ENCODE results near the gene DNAJC5G.
"Not testable (repeated sequence)": the region's sequence is repeated elsewhere in the genome, so short reads cannot be mapped to it uniquely, and the experiment has no call there.

DNAJC5G gene

DNA sequence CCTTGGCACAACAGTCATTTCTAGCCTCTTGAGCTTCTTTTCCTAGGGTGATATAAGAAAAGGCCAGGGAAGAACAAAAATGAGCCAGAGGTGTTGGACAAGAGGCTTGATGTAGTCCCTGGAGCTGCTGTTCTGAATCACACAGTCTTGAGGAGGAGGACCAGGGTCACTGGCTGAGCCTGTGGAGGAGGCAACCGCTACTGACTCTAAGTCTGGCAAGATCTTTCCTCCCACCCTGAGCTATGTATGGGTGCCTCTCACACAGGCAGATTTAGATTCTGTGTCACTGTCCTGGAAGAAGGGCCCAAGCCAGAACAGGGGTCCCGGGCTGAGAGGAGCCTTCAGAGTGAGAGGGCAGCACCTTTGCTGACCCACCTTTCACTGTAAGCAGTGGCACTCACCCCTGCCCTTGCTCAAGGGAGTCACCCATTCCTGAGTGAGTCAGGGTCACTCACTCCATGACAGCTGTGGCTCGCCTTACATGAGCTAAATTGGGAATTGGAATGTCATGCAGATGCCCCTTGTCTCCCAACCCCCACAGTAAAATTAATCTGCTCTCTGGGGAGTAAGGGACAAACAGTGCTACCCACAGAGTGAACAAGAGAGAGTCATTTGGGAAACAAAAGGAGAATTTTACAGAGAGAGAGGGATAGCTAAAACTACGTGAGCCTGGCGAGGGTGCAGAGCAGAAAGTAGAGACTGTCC lies 6.8 kb downstream of the DNAJC5G start, which contains the start of gene TRIM54:
TRIM54 (plus strand) TSS at position 575 of the 705 bp plus-strand sequence. CDS start 303 bp downstream, outside the sequence.
- DNase-seq = no peak

DNA sequence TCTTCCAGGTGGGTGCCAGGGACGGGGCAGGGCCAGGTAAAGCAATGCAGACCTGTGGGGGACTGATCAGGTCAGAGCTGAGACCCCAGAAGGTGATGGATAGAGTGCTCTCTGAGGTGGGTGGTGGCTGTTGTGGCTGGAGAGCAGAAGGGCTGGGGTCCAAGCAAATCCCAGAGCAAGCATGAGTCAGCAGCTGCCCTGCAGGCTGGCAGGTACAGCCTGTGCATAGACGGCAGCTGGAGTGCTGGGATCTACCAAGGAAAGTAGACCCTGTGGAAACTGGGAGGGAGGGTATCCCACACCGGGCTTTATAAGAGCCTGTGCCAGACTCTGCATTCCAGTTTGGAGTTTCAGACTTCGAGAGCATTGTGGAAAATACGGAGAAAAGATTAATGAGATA lies 7.7 kb downstream of the DNAJC5G start:
- DNase-seq = no peak

DNA sequence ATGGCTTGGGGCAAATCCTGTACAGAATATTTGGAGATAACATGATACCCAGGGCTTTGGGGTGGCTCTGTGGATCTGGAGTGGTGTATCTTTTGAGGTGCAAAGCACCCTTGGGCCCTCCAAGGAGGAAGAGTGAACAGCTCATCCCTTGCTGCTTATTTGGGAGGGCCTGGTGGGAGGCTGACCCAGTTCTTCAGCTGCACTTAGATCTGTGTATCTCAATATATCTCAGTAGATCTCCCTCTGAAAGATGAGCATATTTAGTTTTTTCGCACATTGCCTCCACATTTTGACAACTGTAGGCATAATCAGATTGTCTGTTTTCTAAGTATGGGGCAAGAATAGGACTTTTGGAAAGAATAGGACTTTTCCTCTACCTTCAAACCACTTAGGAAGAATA lies 9.8 kb downstream of the DNAJC5G start:
- DNase-seq = no peak

GRCh38 chr2:27285481-27285880 lies 10.2 kb downstream of the DNAJC5G start:
- no peak for DNase-seq

DNA sequence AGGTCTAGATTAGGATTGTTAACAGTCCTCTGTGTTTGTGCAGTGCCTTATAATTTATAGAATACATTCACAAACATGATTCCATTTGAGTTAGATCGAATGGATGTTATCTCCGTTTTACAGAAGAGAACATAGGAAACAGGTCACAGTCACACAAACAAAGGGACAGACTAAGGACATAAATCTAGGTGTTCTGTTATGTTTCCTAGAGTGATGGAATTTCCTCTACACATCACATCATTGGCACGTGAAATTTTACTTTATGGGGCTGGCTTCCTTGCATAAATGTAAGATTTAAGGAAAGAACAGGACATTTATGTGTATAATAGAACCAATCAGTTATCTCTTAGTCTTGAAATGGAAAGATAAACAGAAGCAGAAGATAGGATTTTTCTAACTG lies 13.4 kb downstream of the DNAJC5G start:
- DNase-seq = no peak

- DNase-seq = no peak
Measured at GRCh38 chr2:27290549-27290948, 15.3 kb downstream of the DNAJC5G start.

GRCh38 chr2:27291865-27292264 lies 16.6 kb downstream of the DNAJC5G start:
- DNase-seq = no peak

DNA sequence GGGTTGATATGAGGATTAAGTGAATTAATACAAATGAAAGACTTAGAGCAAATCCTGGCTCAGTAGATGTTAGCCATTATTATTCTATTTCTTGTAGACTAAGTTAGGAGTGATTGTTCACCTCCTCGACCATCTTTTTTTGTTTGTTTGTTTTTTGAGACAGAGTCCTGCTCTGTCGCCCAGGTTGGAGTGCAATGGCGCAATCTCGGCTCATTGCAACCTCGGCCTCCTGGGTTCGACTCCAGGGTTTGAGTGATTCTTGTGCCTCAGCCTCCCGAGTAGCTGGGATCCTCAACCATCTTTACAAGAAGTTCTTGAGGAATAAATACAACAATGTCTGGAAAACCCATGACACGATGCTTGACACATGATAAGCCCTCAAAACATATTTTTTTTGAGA lies 19.7 kb downstream of the DNAJC5G start:
- DNase-seq = no peak

GRCh38 chr2:27296481-27296880 lies 21.2 kb downstream of the DNAJC5G start:
- no peak for DNase-seq

DNA sequence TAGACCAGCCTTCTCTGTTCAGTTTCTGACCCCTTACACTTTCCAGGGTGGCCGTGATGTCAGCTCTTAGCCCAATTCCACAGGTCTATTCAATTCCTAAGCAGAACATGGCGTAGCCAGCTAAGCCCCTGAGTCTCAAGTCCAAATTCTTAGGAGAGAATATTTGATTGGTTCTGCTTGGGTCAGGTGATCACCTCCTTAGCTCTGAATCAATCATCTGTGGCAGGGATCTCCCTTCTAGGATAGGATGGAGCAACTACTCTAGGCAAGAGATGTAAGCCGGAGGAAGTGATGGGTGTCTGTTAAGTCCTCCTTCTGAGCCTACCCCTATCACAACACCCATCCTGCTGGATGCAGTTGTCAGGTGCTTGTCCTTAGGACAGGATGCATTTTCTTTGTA lies 22.0 kb downstream of the DNAJC5G start:
- no peak for DNase-seq

DNA sequence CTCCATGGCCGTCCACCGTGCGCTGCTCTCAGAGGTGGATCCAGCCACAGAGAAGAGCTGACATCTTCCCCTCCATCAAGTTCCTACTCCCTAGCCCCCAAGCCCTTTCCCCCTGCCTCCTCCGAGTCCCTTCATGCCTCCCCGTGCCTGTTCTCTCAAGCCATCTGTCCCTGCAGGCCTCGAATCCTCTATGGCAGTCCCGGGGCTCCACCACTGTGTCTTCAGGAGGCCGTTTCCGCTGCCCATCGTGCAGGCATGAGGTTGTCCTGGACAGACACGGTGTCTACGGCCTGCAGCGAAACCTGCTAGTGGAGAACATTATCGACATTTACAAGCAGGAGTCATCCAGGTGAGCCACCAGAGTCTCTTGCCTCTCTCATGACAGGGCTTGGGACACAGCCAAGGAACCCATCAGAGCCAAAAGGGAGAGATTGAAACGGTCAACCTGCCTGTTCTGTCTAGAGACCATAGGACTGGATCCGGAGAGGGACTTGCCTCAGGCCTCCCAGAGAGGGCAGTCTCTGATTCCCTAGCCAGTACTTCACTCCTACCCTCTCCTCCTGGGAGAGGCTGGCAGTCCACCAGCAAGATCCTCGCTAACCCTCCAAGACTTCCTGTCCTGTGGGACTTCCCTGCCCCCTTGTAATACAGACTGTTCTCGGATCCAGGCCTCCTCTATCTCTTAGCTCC lies 23.3 kb downstream of the DNAJC5G start:
- no peak for DNase-seq

- DNase-seq = not testable (repeated sequence)
Measured at GRCh38 chr2:27300606-27301005, 25.4 kb downstream of the DNAJC5G start.

GRCh38 chr2:27303093-27304025 lies 28.1 kb downstream of the DNAJC5G start:
- DNase-seq = peak; percentile 29

DNA sequence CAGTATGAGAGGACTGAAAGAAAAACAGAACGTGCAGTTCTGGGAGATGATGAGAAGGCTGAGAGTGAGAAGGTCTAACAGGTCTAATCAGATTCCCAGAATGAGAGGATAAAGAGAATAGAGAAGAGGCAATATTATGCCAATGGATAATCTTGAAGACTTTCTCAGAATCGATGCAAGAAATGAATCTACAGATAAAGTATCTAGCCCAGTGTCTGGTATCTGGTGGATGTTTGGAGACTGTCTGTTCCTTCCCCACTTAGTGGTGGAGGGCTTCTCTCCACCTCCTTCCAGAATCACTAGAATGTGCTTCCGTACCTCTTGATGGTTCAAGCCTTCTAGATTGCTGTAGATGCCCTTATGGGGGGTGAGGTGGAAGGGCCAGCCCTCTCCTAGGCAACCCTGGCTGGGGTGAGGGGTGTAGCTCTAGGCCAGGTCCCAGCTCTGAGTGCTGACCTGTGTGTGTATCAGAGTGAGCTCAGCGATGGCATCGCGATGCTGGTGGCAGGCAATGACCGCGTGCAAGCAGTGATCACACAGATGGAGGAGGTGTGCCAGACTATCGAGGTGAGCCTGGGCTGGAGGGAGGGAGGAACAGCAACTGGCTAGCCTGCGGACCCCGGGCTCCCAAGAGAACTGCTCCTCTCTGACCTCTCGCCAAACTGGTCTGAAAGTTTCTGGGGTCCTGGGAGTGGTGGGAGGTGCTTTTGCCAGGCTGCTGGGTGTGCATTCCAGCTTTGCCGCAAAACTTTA lies 29.4 kb downstream of the DNAJC5G start:
- no peak for DNase-seq

- DNase-seq = no peak
Measured at GRCh38 chr2:27305516-27305915, 30.3 kb downstream of the DNAJC5G start.

DNA sequence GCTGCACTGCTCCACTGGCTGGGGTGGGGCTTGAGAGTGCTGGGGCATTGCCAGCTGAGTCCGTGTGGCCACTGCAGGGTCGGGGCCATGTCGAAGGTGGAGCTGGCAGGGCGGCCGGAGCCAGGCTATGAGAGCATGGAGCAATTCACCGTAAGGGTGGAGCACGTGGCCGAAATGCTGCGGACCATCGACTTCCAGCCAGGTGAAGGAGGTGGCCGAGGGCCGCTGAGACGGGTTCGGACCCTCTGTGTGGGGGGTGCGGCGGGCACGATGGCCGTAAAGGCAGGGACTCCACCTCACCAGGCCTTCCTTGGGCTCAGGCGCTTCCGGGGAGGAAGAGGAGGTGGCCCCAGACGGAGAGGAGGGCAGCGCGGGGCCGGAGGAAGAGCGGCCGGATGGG lies 30.9 kb downstream of the DNAJC5G start:
- DNase-seq = no peak

DNA sequence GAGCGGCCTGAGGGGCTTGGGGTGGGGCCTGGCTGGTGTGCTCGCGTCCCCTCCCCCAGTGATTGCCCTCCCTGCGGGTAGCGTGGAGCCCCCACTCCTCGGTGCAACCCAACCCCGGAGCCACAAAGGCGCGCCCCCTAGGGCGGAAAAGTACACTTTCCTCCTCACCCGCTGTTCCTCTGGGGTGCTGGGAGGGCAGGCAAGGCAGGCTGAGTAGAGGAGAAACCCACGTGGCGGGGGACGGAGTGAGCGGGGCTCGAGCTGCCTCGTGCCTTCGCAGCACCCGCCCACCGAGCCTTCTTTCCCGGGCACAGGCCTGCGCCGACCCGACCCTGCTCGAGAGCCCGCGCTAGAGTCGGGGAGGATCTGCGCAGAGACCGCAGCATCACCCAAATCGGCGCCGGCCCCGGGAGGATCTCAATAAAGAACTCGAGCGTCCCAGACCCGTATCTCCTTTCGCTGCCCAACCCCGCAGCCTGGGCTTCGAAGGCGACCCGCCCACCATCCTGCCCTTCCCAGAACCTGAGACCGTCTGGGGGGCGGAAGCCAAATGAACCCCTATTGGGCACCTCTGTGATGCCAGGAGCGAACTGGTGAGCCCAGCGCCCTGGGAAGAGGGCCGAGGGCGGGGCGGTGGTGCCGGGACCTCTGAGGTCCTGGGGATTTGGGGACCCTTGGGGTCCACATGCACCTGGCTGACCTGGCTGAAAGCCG lies 31.5 kb downstream of the DNAJC5G start:
- DNase-seq = peak; percentile 36

DNA sequence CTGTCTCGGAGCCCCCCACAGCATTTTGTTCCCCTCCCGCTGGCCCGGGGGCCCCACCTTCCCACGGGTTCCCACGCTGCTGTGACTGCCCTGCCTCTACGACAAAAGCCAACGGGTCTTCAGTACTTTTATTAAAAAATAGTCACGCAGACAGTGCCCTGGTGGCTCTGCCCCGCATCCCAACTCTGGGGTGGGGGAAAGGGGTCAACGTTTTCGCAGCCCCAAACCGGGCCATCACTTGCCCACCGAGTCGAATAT lies 32.0 kb downstream of the DNAJC5G start:
- DNase-seq = no peak

- no peak for DNase-seq
Measured at GRCh38 chr2:27307545-27308358, 32.5 kb downstream of the DNAJC5G start.

- DNase-seq = no peak
Measured at GRCh38 chr2:27308359-27308881, 33.2 kb downstream of the DNAJC5G start, which contains the start of gene UCN. TSS of gene UCN (minus strand) at chr2:27308445. CDS start at chr2:27307895, 550 bp downstream.

GRCh38 chr2:27309651-27310050 lies 34.4 kb downstream of the DNAJC5G start:
- no peak for DNase-seq

Measured in stimulated activated CD4-positive, alpha-beta T cell treated with anti-CD3 and anti-CD28 coated beads, Interleukin-1b, Interleukin-23, amount 100 ng/mL, for 48 hours (primary cell).